HepG2 (cell line): ENCODE measurements around the gene SERTAD1. TPM values are rescaled to one million over a fixed set of nuclear protein-coding genes. Genes with fewer than 3 reads are reported as not detected.

Source experiments
- ARID4A ChIP-seq: sonication (generic); formaldehyde crosslinking; IDR thresholded peaks from 2 replicates; pipeline ENCODE4 v1.5.0; 2020; ENCODE audit warnings: mild to moderate bottlenecking, missing genetic modification reagents, borderline replicate concordance
- ATRX ChIP-seq: sonication (generic); formaldehyde crosslinking; IDR thresholded peaks from 2 replicates; pipeline ENCODE4 v1.4.0; 2020; ENCODE audit warnings: missing genetic modification reagents, borderline replicate concordance
- CBX5 ChIP-seq: sonication (generic); formaldehyde crosslinking; IDR thresholded peaks from 2 replicates; pipeline ENCODE4 v1.4.0; 2020; ENCODE audit warnings: missing genetic modification reagents, borderline replicate concordance
- CEBPG ChIP-seq: IDR thresholded peaks from 2 replicates; pipeline ENCODE4 v1.6.1; 2016
- EEA1 ChIP-seq: sonication (generic); formaldehyde crosslinking; IDR thresholded peaks from 2 replicates; pipeline ENCODE4 v1.5.1; 2020; ENCODE audit warnings: mild to moderate bottlenecking, missing genetic modification reagents, borderline replicate concordance
- ETV5 ChIP-seq: IDR thresholded peaks from 2 replicates; pipeline ENCODE4 v1.6.1; 2018; ENCODE audit warnings: missing biosample characterization, missing genetic modification reagents, inconsistent platforms, borderline replicate concordance
- JDP2 ChIP-seq: sonication (generic); formaldehyde crosslinking; IDR thresholded peaks from 2 replicates; pipeline ENCODE4 v1.8.1; 2022; ENCODE audit warnings: missing genetic modification reagents, borderline replicate concordance
- KDM2A ChIP-seq: sonication (generic); formaldehyde crosslinking; IDR thresholded peaks from 2 replicates; pipeline ENCODE4 v1.4.0; 2020; ENCODE audit warnings: low read depth, missing genetic modification reagents, borderline replicate concordance
- MAF1 ChIP-seq: sonication (generic); formaldehyde crosslinking; IDR thresholded peaks from 2 replicates; pipeline ENCODE4 v1.5.0; 2020; ENCODE audit warnings: missing genetic modification reagents, borderline replicate concordance
- NPAS2 ChIP-seq: sonication (generic); formaldehyde crosslinking; IDR thresholded peaks from 2 replicates; pipeline ENCODE4 v1.8.0; 2022; ENCODE audit warnings: mild to moderate bottlenecking, missing genetic modification reagents, borderline replicate concordance
- PCBP1 ChIP-seq: fragments of 200-400 bp; formaldehyde crosslinking; IDR thresholded peaks from 2 replicates; pipeline ENCODE4 v1.6.1; 2017; ENCODE audit warnings: mild to moderate bottlenecking, low read depth, low read length, borderline replicate concordance
- SMAD1 ChIP-seq: sonication (generic); formaldehyde crosslinking; IDR thresholded peaks from 2 replicates; pipeline ENCODE4 v1.4.0; 2020; ENCODE audit warnings: missing genetic modification reagents, low read depth, mild to moderate bottlenecking, borderline replicate concordance
- TCF7L2 ChIP-seq: IDR thresholded peaks from 2 replicates; pipeline ENCODE4 v1.6.1; 2011; ENCODE audit warnings: mild to moderate bottlenecking, low read depth, low read length, moderate library complexity
- U2AF2 ChIP-seq: fragments of 200-400 bp; formaldehyde crosslinking; IDR thresholded peaks from 2 replicates; pipeline ENCODE4 v1.6.1; 2017; ENCODE audit warnings: low read depth, mild to moderate bottlenecking, low read length
- ZBTB25 ChIP-seq: IDR thresholded peaks from 2 replicates; pipeline ENCODE4 v1.6.1; 2018; ENCODE audit warnings: missing genetic modification reagents
- ZNF264 ChIP-seq: sonication (generic); formaldehyde crosslinking; IDR thresholded peaks from 2 replicates; pipeline ENCODE4 v1.4.0; 2020; ENCODE audit warnings: missing genetic modification reagents
- ZNF280D ChIP-seq: sonication (generic); formaldehyde crosslinking; IDR thresholded peaks from 2 replicates; pipeline ENCODE4 v1.5.1; 2020; ENCODE audit warnings: mild to moderate bottlenecking, missing genetic modification reagents
- ZNF33A ChIP-seq: sonication (generic); formaldehyde crosslinking; IDR thresholded peaks from 2 replicates; pipeline ENCODE4 v1.5.1; 2020; ENCODE audit warnings: missing genetic modification reagents, mild to moderate bottlenecking, moderate library complexity, borderline replicate concordance
- ZNF414 ChIP-seq: sonication (generic); formaldehyde crosslinking; IDR thresholded peaks from 2 replicates; pipeline ENCODE4 v1.5.0; 2020; ENCODE audit warnings: missing genetic modification reagents
- polyA plus RNA-seq, 8 experiments: library from polyadenylated mRNA; depleted of rRNA in 3 of 8; stranded (reverse) in 7 of 8; unstranded in 1 of 8; fragments of >200 nt; fragmentation: Illumina TruSeq in 4 of 8; extraction: Trizol in 4 of 8; gene quantifications; 2 replicates each; pipeline versions ENCODE4 v1.2.1 to v1.2.3, GENCODE V29; 2011 to 2016; ENCODE audit warnings: low read depth in 4 of 8, missing spikeins in 1 of 8, mixed read lengths in 1 of 8; ENCODE audit not compliant: insufficient read depth in 1 of 8
- total RNA-seq, 5 experiments: library from RNA; depleted of rRNA; stranded (reverse); fragments of >200 nt; fragmentation: Illumina TruSeq; extraction: Trizol; gene quantifications; 2 replicates each; pipeline ENCODE4 v1.2.3, GENCODE V29; 2016; ENCODE audit warnings: low read depth in 1 of 5

SERTAD1 gene
- total and polyA plus RNA-seq, 2 of the 13 experiments (the other 11 are each of a cell fraction or from before 2014, with no cell fraction given): 4.3 to 4.5 TPM

- TF ChIP-seq ZNF280D (no peak), CEBPG (CRISPR knock-in tag) (no peak), NPAS2 (no peak), TCF7L2 (no peak), JDP2 (no peak), ZNF264 (0 out of 2 replicates have a peak, but pooled peaks have one; percentile 24), MAF1 (CRISPR knock-in tag) (no peak), ARID4A (peak; percentile 48; the same call in 1 of the 2 replicates), ATRX (no peak), EEA1 (no peak), ETV5 (CRISPR knock-in tag) (peak; percentile 69; the same call in 1 of the 2 replicates), CBX5 (CRISPR knock-in tag) (no peak), KDM2A (no peak), SMAD1 (CRISPR knock-in tag) (0 out of 2 replicates have a peak, but pooled peaks have one; percentile 54), U2AF2 (no peak), ZNF33A (no peak), ZBTB25 (CRISPR knock-in tag) (no peak), PCBP1 (no peak), ZNF414 (no peak)
Observed at GRCh38 chr19:40461669-40462221, 36.0 kb upstream of the SERTAD1 start (continued).
